ENCODE data around the gene DZANK1. TPM values are rescaled to one million over a fixed set of nuclear protein-coding genes. Genes with fewer than 3 reads are reported as not detected.

Gene DZANK1
- total RNA-seq, 1 experiment from 2014 or later = 1.7 TPM

DNA sequence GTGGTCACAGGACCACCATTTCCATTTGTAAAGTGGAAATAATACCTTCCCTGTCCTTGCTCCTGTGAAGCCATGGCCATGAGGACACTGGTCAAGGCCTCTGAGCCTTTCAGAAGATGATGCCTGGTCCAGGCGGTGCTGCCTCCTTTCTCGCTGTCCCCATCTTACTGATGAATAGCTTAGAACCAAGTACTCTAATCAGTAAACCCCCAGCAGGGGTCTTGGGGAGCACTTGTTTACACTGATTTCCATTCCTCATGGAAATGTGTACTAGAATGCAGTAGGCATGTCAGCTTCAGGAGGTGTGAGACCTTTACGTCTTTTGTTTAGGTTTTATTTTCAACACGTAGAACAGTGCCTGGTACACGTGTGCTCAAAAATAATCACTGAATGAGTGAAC, 75.1 kb downstream of the DZANK1 start:
- BruUV-seq (replicated peaks) = no TSS peak
- ChIA-PET POLR2A (no interaction called here), RAD21 (ENCODE audit: low non-redundant PET in 1 of 2, low total read pairs in 2 of 2, uncharacterized antibody in 2 of 2, unreplicated experiment in 2 of 2) (no interaction called here)

DNA sequence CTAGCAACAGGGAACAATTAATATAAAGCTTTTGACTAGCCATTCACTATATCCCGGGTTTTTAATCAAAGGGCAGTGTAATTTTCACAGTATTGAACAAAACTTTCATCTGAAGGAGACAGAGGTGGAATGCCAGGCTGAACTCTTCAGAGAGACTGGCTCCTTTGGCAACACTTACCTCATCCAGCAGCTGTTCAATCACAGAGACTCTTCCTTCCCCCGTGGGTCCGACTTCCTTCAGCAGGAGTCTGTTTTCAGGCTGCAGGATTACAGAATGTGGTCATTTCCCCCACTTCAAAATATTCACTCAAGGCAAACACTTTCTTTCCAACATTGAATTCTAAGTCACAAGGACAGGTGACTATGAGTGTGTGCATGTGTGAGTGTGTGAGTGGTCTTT, 76.6 kb downstream of the DZANK1 start:
- H3K9ac ChIP-seq (ENCODE audit: low read length) = no peak overlapping the region
- no peaks in the 10 kb centered on the region for H3K9me2 ChIP-seq (ENCODE audit: insufficient read depth)
- ChIA-PET RAD21 (ENCODE audit: low non-redundant PET in 1 of 2, low total read pairs in 2 of 2, uncharacterized antibody in 2 of 2, unreplicated experiment in 2 of 2) (no interaction called here), POLR2A (no interaction called here), CTCF (no interaction called here)
- H3K36me3 ChIP-seq (ENCODE audit: control insufficient read depth in 1 of 2, insufficient read depth in 2 of 2, low read length in 2 of 2) = no peaks in the 10 kb centered on the region
- no peak overlapping the region for H2AFZ ChIP-seq (ENCODE audit: low read depth, low read length, poor library complexity, severe bottlenecking)
- no peaks in the 10 kb centered on the region for H3K79me2 ChIP-seq (ENCODE audit: insufficient read depth, low read length)
- H3K4me1 ChIP-seq (ENCODE audit: control insufficient read depth in 1 of 2, insufficient read depth in 2 of 2, low read length in 2 of 2) = peaks cover 10 to 15% of the 10 kb centered on the region in 2 experiments
- no peak overlapping the region for H3K4me2 ChIP-seq (ENCODE audit: low read length)
- intact Hi-C loops (cut with micrococcal nuclease) = no loop called here
- no TSS peak for BruUV-seq (replicated peaks)
- no peaks in the 10 kb centered on the region for H3K27me3 ChIP-seq (ENCODE audit: insufficient read depth, low read length)
- H3K4me3 ChIP-seq (replicated peaks in 1 of 2; ENCODE audit: low read depth in 1 of 2, low read length in 2 of 2) = no peak overlapping the region
- DNase-seq (ENCODE audit: low read depth, low spot score) = no peak
- no peak overlapping the region for H3K27ac ChIP-seq (ENCODE audit: low read depth, low read length)
- no peaks in the 10 kb centered on the region for H4K20me1 ChIP-seq (ENCODE audit: insufficient read depth)
- H3K9me3 ChIP-seq (ENCODE audit: control insufficient read depth in 1 of 2, insufficient read depth in 1 of 2, low read depth in 1 of 2, low read length in 2 of 2) = no peaks in the 10 kb centered on the region
- ATAC-seq = no peak
- TF ChIP-seq ELF1 (IDR thresholded peaks at IDR 0.05; ENCODE audit: borderline replicate concordance, low read depth) (no peak), SRF (IDR thresholded peaks at IDR 0.05; ENCODE audit: low read depth) (no peak), POLR2AphosphoS5 (IDR thresholded peaks at IDR 0.05; ENCODE audit: low read depth, low read length) (no peak), SIN3A (IDR thresholded peaks at IDR 0.05; ENCODE audit: low read depth) (no peak), ZFX (IDR thresholded peaks at IDR 0.05) (no peak), TCF7L2 (IDR thresholded peaks at IDR 0.05; ENCODE audit: borderline replicate concordance, extremely low read depth, insufficient read depth, insufficient read length) (no peak)
- TF ChIP-seq, protein P1, sequence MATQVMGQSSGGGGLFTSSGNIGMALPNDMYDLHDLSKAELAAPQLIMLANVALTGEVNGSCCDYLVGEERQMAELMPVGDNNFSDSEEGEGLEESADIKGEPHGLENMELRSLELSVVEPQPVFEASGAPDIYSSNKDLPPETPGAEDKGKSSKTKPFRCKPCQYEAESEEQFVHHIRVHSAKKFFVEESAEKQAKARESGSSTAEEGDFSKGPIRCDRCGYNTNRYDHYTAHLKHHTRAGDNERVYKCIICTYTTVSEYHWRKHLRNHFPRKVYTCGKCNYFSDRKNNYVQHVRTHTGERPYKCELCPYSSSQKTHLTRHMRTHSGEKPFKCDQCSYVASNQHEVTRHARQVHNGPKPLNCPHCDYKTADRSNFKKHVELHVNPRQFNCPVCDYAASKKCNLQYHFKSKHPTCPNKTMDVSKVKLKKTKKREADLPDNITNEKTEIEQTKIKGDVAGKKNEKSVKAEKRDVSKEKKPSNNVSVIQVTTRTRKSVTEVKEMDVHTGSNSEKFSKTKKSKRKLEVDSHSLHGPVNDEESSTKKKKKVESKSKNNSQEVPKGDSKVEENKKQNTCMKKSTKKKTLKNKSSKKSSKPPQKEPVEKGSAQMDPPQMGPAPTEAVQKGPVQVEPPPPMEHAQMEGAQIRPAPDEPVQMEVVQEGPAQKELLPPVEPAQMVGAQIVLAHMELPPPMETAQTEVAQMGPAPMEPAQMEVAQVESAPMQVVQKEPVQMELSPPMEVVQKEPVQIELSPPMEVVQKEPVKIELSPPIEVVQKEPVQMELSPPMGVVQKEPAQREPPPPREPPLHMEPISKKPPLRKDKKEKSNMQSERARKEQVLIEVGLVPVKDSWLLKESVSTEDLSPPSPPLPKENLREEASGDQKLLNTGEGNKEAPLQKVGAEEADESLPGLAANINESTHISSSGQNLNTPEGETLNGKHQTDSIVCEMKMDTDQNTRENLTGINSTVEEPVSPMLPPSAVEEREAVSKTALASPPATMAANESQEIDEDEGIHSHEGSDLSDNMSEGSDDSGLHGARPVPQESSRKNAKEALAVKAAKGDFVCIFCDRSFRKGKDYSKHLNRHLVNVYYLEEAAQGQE (IDR thresholded peaks at IDR 0.05; ENCODE audit: low read depth) = no peak
- TF ChIP-seq, protein P2, sequence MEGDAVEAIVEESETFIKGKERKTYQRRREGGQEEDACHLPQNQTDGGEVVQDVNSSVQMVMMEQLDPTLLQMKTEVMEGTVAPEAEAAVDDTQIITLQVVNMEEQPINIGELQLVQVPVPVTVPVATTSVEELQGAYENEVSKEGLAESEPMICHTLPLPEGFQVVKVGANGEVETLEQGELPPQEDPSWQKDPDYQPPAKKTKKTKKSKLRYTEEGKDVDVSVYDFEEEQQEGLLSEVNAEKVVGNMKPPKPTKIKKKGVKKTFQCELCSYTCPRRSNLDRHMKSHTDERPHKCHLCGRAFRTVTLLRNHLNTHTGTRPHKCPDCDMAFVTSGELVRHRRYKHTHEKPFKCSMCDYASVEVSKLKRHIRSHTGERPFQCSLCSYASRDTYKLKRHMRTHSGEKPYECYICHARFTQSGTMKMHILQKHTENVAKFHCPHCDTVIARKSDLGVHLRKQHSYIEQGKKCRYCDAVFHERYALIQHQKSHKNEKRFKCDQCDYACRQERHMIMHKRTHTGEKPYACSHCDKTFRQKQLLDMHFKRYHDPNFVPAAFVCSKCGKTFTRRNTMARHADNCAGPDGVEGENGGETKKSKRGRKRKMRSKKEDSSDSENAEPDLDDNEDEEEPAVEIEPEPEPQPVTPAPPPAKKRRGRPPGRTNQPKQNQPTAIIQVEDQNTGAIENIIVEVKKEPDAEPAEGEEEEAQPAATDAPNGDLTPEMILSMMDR (IDR thresholded peaks at IDR 0.05 in 2 of 3, conservative IDR thresholded peaks at IDR 0.05 in 1 of 3; ENCODE audit: borderline replicate concordance in 1 of 3, insufficient read depth in 1 of 3, low read depth in 2 of 3, low read length in 2 of 3) = no peak
- TF ChIP-seq, protein P3, sequence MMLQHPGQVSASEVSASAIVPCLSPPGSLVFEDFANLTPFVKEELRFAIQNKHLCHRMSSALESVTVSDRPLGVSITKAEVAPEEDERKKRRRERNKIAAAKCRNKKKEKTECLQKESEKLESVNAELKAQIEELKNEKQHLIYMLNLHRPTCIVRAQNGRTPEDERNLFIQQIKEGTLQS (IDR thresholded peaks at IDR 0.05) = no peak
- TF ChIP-seq, protein P4, sequence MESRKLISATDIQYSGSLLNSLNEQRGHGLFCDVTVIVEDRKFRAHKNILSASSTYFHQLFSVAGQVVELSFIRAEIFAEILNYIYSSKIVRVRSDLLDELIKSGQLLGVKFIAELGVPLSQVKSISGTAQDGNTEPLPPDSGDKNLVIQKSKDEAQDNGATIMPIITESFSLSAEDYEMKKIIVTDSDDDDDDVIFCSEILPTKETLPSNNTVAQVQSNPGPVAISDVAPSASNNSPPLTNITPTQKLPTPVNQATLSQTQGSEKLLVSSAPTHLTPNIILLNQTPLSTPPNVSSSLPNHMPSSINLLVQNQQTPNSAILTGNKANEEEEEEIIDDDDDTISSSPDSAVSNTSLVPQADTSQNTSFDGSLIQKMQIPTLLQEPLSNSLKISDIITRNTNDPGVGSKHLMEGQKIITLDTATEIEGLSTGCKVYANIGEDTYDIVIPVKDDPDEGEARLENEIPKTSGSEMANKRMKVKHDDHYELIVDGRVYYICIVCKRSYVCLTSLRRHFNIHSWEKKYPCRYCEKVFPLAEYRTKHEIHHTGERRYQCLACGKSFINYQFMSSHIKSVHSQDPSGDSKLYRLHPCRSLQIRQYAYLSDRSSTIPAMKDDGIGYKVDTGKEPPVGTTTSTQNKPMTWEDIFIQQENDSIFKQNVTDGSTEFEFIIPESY (IDR thresholded peaks at IDR 0.05; ENCODE audit: extremely low read depth, insufficient replicate concordance, low read length) = no peak
- TF ChIP-seq, protein P5, sequence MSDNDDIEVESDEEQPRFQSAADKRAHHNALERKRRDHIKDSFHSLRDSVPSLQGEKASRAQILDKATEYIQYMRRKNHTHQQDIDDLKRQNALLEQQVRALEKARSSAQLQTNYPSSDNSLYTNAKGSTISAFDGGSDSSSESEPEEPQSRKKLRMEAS (IDR thresholded peaks at IDR 0.05) = no peak

More for the DNA sequence above, 75.1 kb downstream of the DZANK1 start:
- H3K9ac ChIP-seq (ENCODE audit: low read length) = no peak overlapping the region
- no peaks in the 10 kb centered on the region for H3K79me2 ChIP-seq (ENCODE audit: insufficient read depth, low read length)
- H3K9me3 ChIP-seq (ENCODE audit: control insufficient read depth in 1 of 2, insufficient read depth in 1 of 2, low read depth in 1 of 2, low read length in 2 of 2) = no peaks in the 10 kb centered on the region
- H3K4me1 ChIP-seq (ENCODE audit: control insufficient read depth in 1 of 2, insufficient read depth in 2 of 2, low read length in 2 of 2) = peaks cover 10 to 15% of the 10 kb centered on the region in 2 experiments
- H3K36me3 ChIP-seq (ENCODE audit: control insufficient read depth in 1 of 2, insufficient read depth in 2 of 2, low read length in 2 of 2) = no peaks in the 10 kb centered on the region
- no peak overlapping the region for H3K4me2 ChIP-seq (ENCODE audit: low read length)
- no peaks in the 10 kb centered on the region for H3K9me2 ChIP-seq (ENCODE audit: insufficient read depth)
- no peaks in the 10 kb centered on the region for H4K20me1 ChIP-seq (ENCODE audit: insufficient read depth)
- CTCF ChIA-PET = interaction anchor here (1.3 kb wide), 1 partner anchor 133 kb away, joined by 3 read pairs; no protein-coding TSS in a partner anchor
- TF ChIP-seq EZH2phosphoT487 (IDR thresholded peaks at IDR 0.05; ENCODE audit: borderline replicate concordance) = no peak
- no peak for TF ChIP-seq JUND (IDR thresholded peaks at IDR 0.05)
- TF ChIP-seq SIN3A (IDR thresholded peaks at IDR 0.05; ENCODE audit: low read depth) = no peak
- no peak for TF ChIP-seq CBX3 (IDR thresholded peaks at IDR 0.05; ENCODE audit: low read depth)
- DNase-seq (ENCODE audit: low read depth, low spot score) = no peak
- no peak for ATAC-seq
- no peaks in the 10 kb centered on the region for H3K27me3 ChIP-seq (ENCODE audit: insufficient read depth, low read length)
- no peak overlapping the region for H3K27ac ChIP-seq (ENCODE audit: low read depth, low read length)
- H3K4me3 ChIP-seq (replicated peaks in 1 of 2; ENCODE audit: low read depth in 1 of 2, low read length in 2 of 2) = no peak overlapping the region
- no peak overlapping the region for H2AFZ ChIP-seq (ENCODE audit: low read depth, low read length, poor library complexity, severe bottlenecking)
- intact Hi-C loops (cut with micrococcal nuclease) = no loop called here

All from HCT116 (cell line).